ENCODE measurements around the gene CACNA1I. TPM values are rescaled to one million over a fixed set of nuclear protein-coding genes. Genes with fewer than 3 reads are reported as not detected.

The CACNA1I gene
- total and polyA plus RNA-seq, 3 experiments from 2014 or later, result 0.71 to 4.6 (median 4.6) TPM

- H3K27ac Mint-ChIP-seq, result peak overlapping the region in 1 of 8 donors; percentile 12
- DNase-seq, result no peak
Observed at GRCh38 chr22:39634530-39635405, 64.2 kb downstream of the CACNA1I start.

DNA sequence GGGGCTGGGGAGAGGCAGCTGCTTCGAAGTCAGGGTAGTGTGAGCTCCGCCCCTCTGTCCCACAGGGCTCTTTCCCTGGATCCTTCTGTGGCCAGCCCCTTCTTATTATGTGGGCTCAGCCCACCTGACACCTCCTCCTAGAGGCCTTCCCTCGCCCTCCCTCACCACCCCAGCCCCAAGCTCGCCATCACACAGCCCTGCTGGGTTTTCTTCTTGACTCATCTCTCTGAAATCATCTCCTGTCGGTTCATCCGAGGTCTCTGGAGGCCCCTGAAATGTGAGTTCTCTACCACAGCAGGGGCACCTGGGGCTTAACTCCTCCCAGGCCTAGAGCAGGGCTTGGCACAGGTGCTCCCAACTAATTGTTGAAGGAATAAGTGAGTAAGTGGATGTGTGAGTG is 65.2 kb downstream of the CACNA1I start:
- no peak for DNase-seq
- CTCF ChIA-PET, result interaction anchor here (1.3 kb wide), 1 partner anchor 389 kb away, joined by 3 read pairs; no protein-coding TSS in a partner anchor
- Histone ChIP-seq H3K27me3 (ENCODE audit: insufficient read depth, low read length, poor library complexity, severe bottlenecking) (no peaks in the 10 kb centered on the region), H3K36me3 (ENCODE audit: insufficient read depth, low read length) (no peaks in the 10 kb centered on the region), H3K4me3 (ENCODE audit: low read length) (no peak overlapping the region), H3K9me3 (ENCODE audit: low read length) (no peaks in the 10 kb centered on the region), H3K4me1 (ENCODE audit: insufficient read depth, low read length) (no peaks in the 10 kb centered on the region), H3K27ac (ENCODE audit: low read depth, low read length) (no peak overlapping the region)
- no peak overlapping the region for H3K4me3 Mint-ChIP-seq
- H3K27ac Mint-ChIP-seq, result peak overlapping the region in 1 of 8 donors; percentile 58
- peaks cover 0 to 4% (median 0%) of the 10 kb centered on the region in 5 donors for H3K9me3 Mint-ChIP-seq
- peaks cover 0 to 3% of the 10 kb centered on the region in 2 donors for H3K27me3 Mint-ChIP-seq
- H3K36me3 Mint-ChIP-seq, result peaks cover 0 to 2% (median 0%) of the 10 kb centered on the region in 3 donors
- POLR2A ChIA-PET, result no interaction called here
- H3K4me1 Mint-ChIP-seq, result peaks cover 0 to 4% (median 4%) of the 10 kb centered on the region in 3 donors

More at GRCh38 chr22:39634530-39635405, 64.2 kb downstream of the CACNA1I start:
- Histone ChIP-seq H3K4me1 (ENCODE audit: insufficient read depth, low read length) (no peaks in the 10 kb centered on the region), H3K4me3 (ENCODE audit: low read length) (no peak overlapping the region), H3K9me3 (ENCODE audit: low read length) (no peaks in the 10 kb centered on the region), H3K27ac (ENCODE audit: low read depth, low read length) (no peak overlapping the region), H3K27me3 (ENCODE audit: insufficient read depth, low read length, poor library complexity, severe bottlenecking) (no peaks in the 10 kb centered on the region), H3K36me3 (ENCODE audit: insufficient read depth, low read length) (no peaks in the 10 kb centered on the region)
- H3K4me3 Mint-ChIP-seq, result no peak overlapping the region
- ChIA-PET CTCF (interaction anchor here (1.3 kb wide), 1 partner anchor 390 kb away, joined by 3 read pairs; no protein-coding TSS in a partner anchor), POLR2A (no interaction called here)
- H3K27me3 Mint-ChIP-seq, result peaks cover 3 to 6% of the 10 kb centered on the region in 2 donors
- H3K4me1 Mint-ChIP-seq, result peaks cover 0 to 4% (median 4%) of the 10 kb centered on the region in 3 donors
- H3K9me3 Mint-ChIP-seq, result peaks cover 0 to 3% (median 0%) of the 10 kb centered on the region in 5 donors
- H3K36me3 Mint-ChIP-seq, result peaks cover 0 to 2% (median 0%) of the 10 kb centered on the region in 3 donors

- Mint-ChIP-seq H3K9me3 (peaks cover 0 to 4% (median 0%) of the 10 kb centered on the region in 5 donors), H3K4me1 (no peaks in the 10 kb centered on the region), H3K36me3 (peaks cover 0 to 2% (median 0%) of the 10 kb centered on the region in 3 donors), H3K27ac (no peak overlapping the region), H3K4me3 (no peak overlapping the region), H3K27me3 (peaks cover 5 to 8% of the 10 kb centered on the region in 2 donors)
- no peak for DNase-seq
- no peaks in the 10 kb centered on the region for H3K27me3 ChIP-seq (ENCODE audit: insufficient read depth, low read length, poor library complexity, severe bottlenecking)
- ChIA-PET CTCF (no interaction called here), POLR2A (interaction anchor here (1.0 kb wide), 1 partner anchor 22 kb away, joined by 3 read pairs; no protein-coding TSS in a partner anchor)
- H3K4me3 ChIP-seq (ENCODE audit: low read length), result no peak overlapping the region
- no peaks in the 10 kb centered on the region for H3K9me3 ChIP-seq (ENCODE audit: low read length)
- H3K27ac ChIP-seq (ENCODE audit: low read depth, low read length), result no peak overlapping the region
- no peaks in the 10 kb centered on the region for H3K4me1 ChIP-seq (ENCODE audit: insufficient read depth, low read length)
- no peaks in the 10 kb centered on the region for H3K36me3 ChIP-seq (ENCODE audit: insufficient read depth, low read length)
Observed at GRCh38 chr22:39638958-39639357, 68.4 kb downstream of the CACNA1I start.

DNA sequence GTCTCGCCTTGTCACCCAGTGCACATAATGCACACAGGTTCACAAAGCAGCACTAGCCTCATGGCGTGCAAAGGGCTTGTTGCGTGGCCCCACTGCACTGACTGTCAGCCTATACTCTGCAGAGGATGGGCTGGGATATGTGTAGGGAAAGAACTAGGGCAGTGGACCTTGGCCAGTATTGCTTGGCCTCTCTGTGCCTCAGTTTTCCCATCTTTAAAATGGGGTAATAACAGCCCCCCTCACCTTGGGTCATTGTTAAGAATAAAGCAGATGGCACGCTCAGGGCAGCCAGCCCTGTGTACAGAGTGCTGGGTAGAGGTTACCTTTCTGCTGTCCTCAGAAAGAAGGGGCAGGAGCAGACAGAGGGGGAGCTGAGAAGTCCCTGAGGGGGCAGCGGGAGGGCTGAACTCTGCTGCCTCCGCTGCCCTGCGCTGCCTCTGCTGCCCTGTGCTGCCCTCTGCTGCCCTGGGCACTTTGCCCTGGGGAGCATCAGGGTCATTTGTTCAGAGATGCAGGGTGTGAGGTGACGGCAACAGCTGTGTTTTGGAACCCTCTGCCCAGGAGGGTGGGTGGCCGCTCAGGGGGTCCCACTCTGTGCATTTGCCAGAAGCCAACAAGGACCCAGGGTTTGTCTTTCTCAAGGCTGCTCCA is 71.2 kb downstream of the CACNA1I start:
- Histone ChIP-seq H3K4me1 (ENCODE audit: insufficient read depth, low read length) (no peaks in the 10 kb centered on the region), H3K4me3 (ENCODE audit: low read length) (no peak overlapping the region), H3K27me3 (ENCODE audit: insufficient read depth, low read length, poor library complexity, severe bottlenecking) (no peaks in the 10 kb centered on the region), H3K9me3 (ENCODE audit: low read length) (no peaks in the 10 kb centered on the region), H3K27ac (ENCODE audit: low read depth, low read length) (no peak overlapping the region), H3K36me3 (ENCODE audit: insufficient read depth, low read length) (no peaks in the 10 kb centered on the region)
- Mint-ChIP-seq H3K27me3 (peaks cover 5 to 8% of the 10 kb centered on the region in 2 donors), H3K27ac (no peak overlapping the region), H3K36me3 (no peaks in the 10 kb centered on the region), H3K4me1 (no peaks in the 10 kb centered on the region), H3K4me3 (no peak overlapping the region), H3K9me3 (peaks cover 0 to 4% (median 0%) of the 10 kb centered on the region in 5 donors)
- POLR2A ChIA-PET, result no interaction called here
- DNase-seq, result no peak
- CTCF ChIA-PET, result no interaction called here

DNA sequence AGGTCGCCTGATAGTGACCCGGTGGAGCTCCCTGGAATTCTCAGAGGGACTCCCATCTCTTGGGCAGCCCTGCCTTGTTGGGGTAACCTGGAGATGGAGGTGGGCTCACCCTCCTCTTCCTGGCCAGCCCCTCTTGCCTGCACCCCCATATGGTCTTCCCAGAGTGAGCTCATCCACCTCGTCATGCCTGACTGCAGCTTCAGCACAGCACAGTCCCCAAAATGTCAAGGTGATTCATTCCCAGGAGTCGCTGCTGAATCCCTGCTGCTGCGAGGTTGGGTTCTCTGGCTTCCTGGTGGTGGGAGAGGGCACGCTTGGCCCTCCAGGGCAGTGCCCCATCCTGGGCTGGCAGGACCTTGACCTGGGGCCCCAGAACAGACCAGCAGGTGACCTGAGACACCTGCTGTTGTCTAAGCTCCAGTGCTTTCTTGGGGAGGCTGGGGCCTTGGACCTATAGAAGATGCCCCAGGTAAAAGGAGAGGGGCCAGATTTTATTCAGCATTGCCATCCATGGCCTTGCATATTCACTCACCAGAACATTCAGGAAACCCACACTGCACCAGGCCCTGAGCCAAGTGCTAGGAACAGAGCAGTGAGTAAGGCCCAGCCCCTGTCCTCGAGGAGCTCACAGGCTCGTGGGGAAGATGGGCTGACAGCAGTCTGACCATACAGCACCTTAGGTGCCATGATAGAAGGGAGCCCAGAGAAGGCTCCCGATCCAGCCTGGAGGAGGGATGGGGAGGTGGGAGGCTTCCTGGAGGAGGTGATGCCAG is 72.9 kb downstream of the CACNA1I start:
- Mint-ChIP-seq H3K27ac (peak overlapping the region in 3 of 8 donors; percentile 29 to 55 (median 54)), H3K27me3 (peaks cover 3 to 8% of the 10 kb centered on the region in 2 donors), H3K4me3 (no peak overlapping the region), H3K9me3 (peaks cover 0 to 4% (median 0%) of the 10 kb centered on the region in 5 donors), H3K4me1 (no peaks in the 10 kb centered on the region), H3K36me3 (no peaks in the 10 kb centered on the region)
- no peaks in the 10 kb centered on the region for H3K27me3 ChIP-seq (ENCODE audit: insufficient read depth, low read length, poor library complexity, severe bottlenecking)
- no peaks in the 10 kb centered on the region for H3K9me3 ChIP-seq (ENCODE audit: low read length)
- CTCF ChIA-PET, result interaction anchor here (0.9 kb wide), 1 partner anchor 10 kb away, joined by 3 read pairs; no protein-coding TSS in a partner anchor
- POLR2A ChIA-PET, result no interaction called here
- H3K4me1 ChIP-seq (ENCODE audit: insufficient read depth, low read length), result no peaks in the 10 kb centered on the region
- H3K27ac ChIP-seq (ENCODE audit: low read depth, low read length), result no peak overlapping the region
- no peak overlapping the region for H3K4me3 ChIP-seq (ENCODE audit: low read length)
- DNase-seq, result no peak
- no peaks in the 10 kb centered on the region for H3K36me3 ChIP-seq (ENCODE audit: insufficient read depth, low read length)

DNA sequence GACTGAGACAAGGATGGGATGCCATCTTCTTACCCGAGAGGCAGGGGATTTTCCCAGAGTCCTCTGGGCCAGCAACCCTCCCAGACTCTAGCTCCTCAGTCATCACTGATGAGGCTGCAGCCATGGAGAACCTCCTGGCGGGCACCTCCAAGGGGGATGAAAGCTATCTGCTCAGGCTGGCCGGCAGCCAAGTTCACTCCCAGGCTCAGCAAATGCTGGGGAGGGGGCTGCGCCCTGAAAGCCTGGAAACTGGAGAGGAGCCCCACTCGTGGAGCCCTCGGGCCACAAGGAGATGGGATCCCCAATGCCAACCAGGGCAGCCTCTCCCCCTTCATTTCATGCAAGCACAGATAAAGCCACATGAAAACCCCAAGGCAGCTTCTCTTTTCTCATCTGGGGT is 75.0 kb downstream of the CACNA1I start:
- Mint-ChIP-seq H3K4me1 (no peaks in the 10 kb centered on the region), H3K36me3 (no peaks in the 10 kb centered on the region), H3K27ac (no peak overlapping the region), H3K27me3 (peaks cover 3 to 8% of the 10 kb centered on the region in 2 donors), H3K9me3 (no peaks in the 10 kb centered on the region), H3K4me3 (no peak overlapping the region)
- Histone ChIP-seq H3K4me1 (ENCODE audit: insufficient read depth, low read length) (no peaks in the 10 kb centered on the region), H3K27me3 (ENCODE audit: insufficient read depth, low read length, poor library complexity, severe bottlenecking) (no peaks in the 10 kb centered on the region), H3K9me3 (ENCODE audit: low read length) (no peaks in the 10 kb centered on the region), H3K27ac (ENCODE audit: low read depth, low read length) (no peak overlapping the region), H3K36me3 (ENCODE audit: insufficient read depth, low read length) (no peaks in the 10 kb centered on the region), H3K4me3 (ENCODE audit: low read length) (no peak overlapping the region)
- DNase-seq, result no peak
- POLR2A ChIA-PET, result no interaction called here
- CTCF ChIA-PET, result no interaction called here

DNA sequence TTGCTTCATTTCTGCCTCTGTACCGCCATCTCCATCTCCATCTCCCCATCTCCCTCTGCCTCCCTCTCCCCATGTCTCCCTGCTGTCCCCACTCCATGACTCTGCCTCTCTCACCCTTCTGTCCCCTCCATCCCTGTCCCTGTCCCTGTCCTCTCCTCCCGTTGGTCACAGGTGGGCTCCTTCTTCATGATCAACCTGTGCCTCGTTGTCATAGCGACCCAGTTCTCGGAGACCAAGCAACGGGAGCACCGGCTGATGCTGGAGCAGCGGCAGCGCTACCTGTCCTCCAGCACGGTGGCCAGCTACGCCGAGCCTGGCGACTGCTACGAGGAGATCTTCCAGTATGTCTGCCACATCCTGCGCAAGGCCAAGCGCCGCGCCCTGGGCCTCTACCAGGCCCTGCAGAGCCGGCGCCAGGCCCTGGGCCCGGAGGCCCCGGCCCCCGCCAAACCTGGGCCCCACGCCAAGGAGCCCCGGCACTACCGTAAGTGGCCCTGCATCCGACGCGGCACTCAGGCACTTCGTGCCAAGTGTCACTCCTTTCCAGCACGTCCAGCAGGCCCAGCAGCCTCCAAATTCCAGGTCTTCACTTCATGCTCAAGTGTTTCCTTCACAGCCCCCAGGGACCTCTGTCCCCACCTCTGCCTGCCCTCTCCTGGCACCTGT is 76.0 kb downstream of the CACNA1I start:
- Histone ChIP-seq H3K4me1 (ENCODE audit: insufficient read depth, low read length) (no peaks in the 10 kb centered on the region), H3K4me3 (ENCODE audit: low read length) (no peak overlapping the region), H3K36me3 (ENCODE audit: insufficient read depth, low read length) (no peaks in the 10 kb centered on the region), H3K27ac (ENCODE audit: low read depth, low read length) (no peak overlapping the region), H3K27me3 (ENCODE audit: insufficient read depth, low read length, poor library complexity, severe bottlenecking) (no peaks in the 10 kb centered on the region), H3K9me3 (ENCODE audit: low read length) (no peaks in the 10 kb centered on the region)
- no peaks in the 10 kb centered on the region for H3K36me3 Mint-ChIP-seq
- no peak overlapping the region for H3K4me3 Mint-ChIP-seq
- H3K9me3 Mint-ChIP-seq, result no peaks in the 10 kb centered on the region
- ChIA-PET CTCF (no interaction called here), POLR2A (interaction anchor here (0.6 kb wide), 1 partner anchor 337 kb away, joined by 3 read pairs; no protein-coding TSS in a partner anchor)
- peaks cover 0 to 5% of the 10 kb centered on the region in 2 donors for H3K27me3 Mint-ChIP-seq
- no peak overlapping the region for H3K27ac Mint-ChIP-seq
- DNase-seq, result no peak
- no peaks in the 10 kb centered on the region for H3K4me1 Mint-ChIP-seq

Data from CD8-positive, alpha-beta memory T cell (primary cell).